Measurements from ENCODE around the gene DYNLRB1. TPM values are rescaled to one million over a fixed set of nuclear protein-coding genes. Genes with fewer than 3 reads are reported as not detected.

The DYNLRB1 gene
- total and polyA plus RNA-seq, 11 donors = 129 to 405 (median 147) TPM

- Histone ChIP-seq H3K36me3 (no peaks in the 10 kb centered on the region), H3K4me1 (peaks cover 0 to 12% (median 1%) of the 10 kb centered on the region in 12 donors), H3K27ac (no peak overlapping the region), H3K9me3 (no peaks in the 10 kb centered on the region), H3K4me3 (no peak overlapping the region), H3K27me3 (no peaks in the 10 kb centered on the region)
- intact Hi-C loops (cut with DNase I) = no loop called here
- WGBS, 4 donors = 92 to 93% (median 93%) methylated on average over 21 to 22 of the region's 22 CpGs
- TF ChIP-seq POLR2A (IDR thresholded peaks at IDR 0.05) (no peak), CTCF (IDR thresholded peaks at IDR 0.05) (no peak)
- ATAC-seq = no peak
- DNase-seq = peak in 1 of 5 donors; percentile 30
Measured at GRCh38 chr20:34547844-34548613, 31.8 kb downstream of the DYNLRB1 start.

DNA sequence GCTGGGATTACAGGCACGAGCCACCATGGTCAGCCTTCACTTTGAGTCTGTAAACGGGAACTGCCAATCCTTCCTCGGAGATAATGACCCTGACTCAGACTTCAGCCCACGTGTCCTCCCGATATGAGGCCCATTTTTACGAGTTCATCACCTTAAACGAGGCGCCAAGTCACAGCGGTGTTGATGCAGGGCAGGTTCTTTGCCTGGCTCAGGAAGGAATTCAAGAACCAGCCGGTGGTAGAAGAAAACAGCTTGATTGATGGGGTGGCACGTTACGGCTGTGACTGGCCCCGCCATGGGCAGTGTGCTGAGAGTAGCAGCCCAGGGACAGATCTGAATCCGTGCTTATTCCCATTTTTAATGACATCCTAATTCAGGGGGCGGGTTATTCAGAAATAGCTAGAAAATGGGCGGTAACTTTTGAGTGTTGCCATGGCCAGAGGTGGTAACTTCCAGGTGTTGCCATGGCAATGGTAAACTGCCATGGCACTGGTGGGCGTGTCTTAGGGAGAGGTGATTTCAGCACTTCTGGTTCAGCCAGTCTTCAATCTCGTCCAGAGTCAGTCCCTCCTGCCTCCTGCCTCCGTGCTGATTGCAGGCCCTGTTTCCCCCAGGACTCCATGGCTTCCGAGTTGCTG is 33.2 kb downstream of the DYNLRB1 start:
- DNase-seq (peak in 1 of 5 donors; percentile 38), ATAC-seq (no peak)
- H3K4me1 ChIP-seq = peaks cover 0 to 13% (median 6%) of the 10 kb centered on the region in 12 donors
- H3K9me3 ChIP-seq = no peaks in the 10 kb centered on the region
- no peaks in the 10 kb centered on the region for H3K36me3 ChIP-seq
- no peak overlapping the region for H3K27ac ChIP-seq
- TF ChIP-seq CTCF (IDR thresholded peaks at IDR 0.05) (no peak), POLR2A (IDR thresholded peaks at IDR 0.05) (no peak)
- intact Hi-C loops (cut with DNase I) = no loop called here
- H3K4me3 ChIP-seq = no peak overlapping the region
- H3K27me3 ChIP-seq = no peaks in the 10 kb centered on the region
- 70 to 79% (median 75%) methylated on average over 20 of the region's 20 CpGs for WGBS, 4 donors

DNA sequence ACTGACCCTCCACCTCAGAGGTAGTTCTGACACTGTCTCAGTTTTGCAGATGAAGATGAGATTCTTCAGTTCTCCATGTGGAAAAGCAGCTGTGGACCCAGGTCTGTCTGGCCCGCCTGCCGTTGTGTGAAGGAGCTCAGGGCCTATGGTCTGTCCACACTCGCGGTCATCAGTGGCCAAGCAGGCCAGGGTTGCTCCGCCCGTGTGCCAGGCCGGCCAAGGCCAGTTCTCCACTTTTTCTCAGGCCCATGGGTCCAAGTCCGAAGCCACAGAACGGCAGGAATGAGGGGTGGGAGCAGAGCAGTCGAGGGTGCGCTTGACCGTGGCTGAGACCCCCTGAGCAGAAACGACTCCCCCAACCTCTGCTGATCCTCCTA is 33.7 kb downstream of the DYNLRB1 start:
- WGBS, 4 donors = 91 to 94% (median 94%) methylated on average over 13 of the region's 13 CpGs

More for the DNA sequence above, 33.7 kb downstream of the DYNLRB1 start:
- H3K9me3 ChIP-seq = no peaks in the 10 kb centered on the region
- H3K27ac ChIP-seq = no peak overlapping the region
- no peak for TF ChIP-seq POLR2A (IDR thresholded peaks at IDR 0.05)
- no peak for TF ChIP-seq CTCF (IDR thresholded peaks at IDR 0.05)
- DNase-seq (peak in 1 of 5 donors; percentile 53), ATAC-seq (no peak)
- no peaks in the 10 kb centered on the region for H3K27me3 ChIP-seq
- H3K4me1 ChIP-seq = peaks cover 0 to 12% (median 5%) of the 10 kb centered on the region in 12 donors
- H3K36me3 ChIP-seq = no peaks in the 10 kb centered on the region
- intact Hi-C loops (cut with DNase I) = loop anchor here in 1 of 10 donors (10.0 kb wide), 1 partner anchor 155 kb away; the partner anchor contains the start of gene TP53INP2
- H3K4me3 ChIP-seq = no peak overlapping the region
